Tibial nerve (tissue), 4 donors: ENCODE results near the gene ZNF423. TPM values are rescaled to one million over a fixed set of nuclear protein-coding genes. Genes with fewer than 3 reads are reported as not detected.

Source experiments
- DNase-seq, 2 donors: peaks; one replicate each; pipeline ENCODE4 v3.0.0-alpha.2; 2019; ENCODE audit warnings: low spot score in 2 of 2
- H3K27ac ChIP-seq, 4 donors: fragments of 200-600 bp; sonication (generic) in 3 of 4; one replicate each; pipeline ENCODE4 v1.5.1; 2017 to 2019; ENCODE audit warnings: mild to moderate bottlenecking in 1 of 4
- H3K27me3 ChIP-seq, 2 donors: fragments of 200-600 bp; sonication (generic) in 1 of 2; one replicate each; pipeline versions ENCODE4 v1.5.1 to v1.6.0; 2017 to 2019
- H3K36me3 ChIP-seq, 3 donors: fragments of 200-600 bp; sonication (generic); one replicate each; pipeline ENCODE4 v1.5.1; 2018 to 2019
- H3K4me1 ChIP-seq, 4 donors: fragments of 200-600 bp; sonication (generic) in 3 of 4; one replicate each; pipeline ENCODE4 v1.5.1; 2017 to 2019
- H3K4me3 ChIP-seq, 4 donors: fragments of 200-600 bp; sonication (generic) in 3 of 4; one replicate each; pipeline ENCODE4 v1.5.1; 2017 to 2019; ENCODE audit warnings: mild to moderate bottlenecking in 1 of 4, moderate library complexity in 1 of 4
- H3K9me3 ChIP-seq, 4 donors: fragments of 200-600 bp; sonication (generic) in 3 of 4; one replicate each; pipeline ENCODE4 v1.5.1; 2017 to 2019
- EP300 ChIP-seq, 2 donors: sonication (generic); formaldehyde crosslinking; IDR thresholded peaks; one replicate each; pipeline ENCODE4 v1.6.1; 2017; ENCODE audit warnings: antibody characterized with exemption in 2 of 2, mild to moderate bottlenecking in 1 of 2
- POLR2A ChIP-seq, 2 donors: fragments of 450-650 bp; IDR thresholded peaks; one replicate each; pipeline ENCODE4 v1.6.1; 2017; ENCODE audit warnings: antibody characterized with exemption in 2 of 2, mild to moderate bottlenecking in 2 of 2, moderate library complexity in 2 of 2
- WGBS, 2 donors: methylation state at CpG; one replicate each; pipeline ENCODE4 v1.1.5; 2018; 5-methylcytosine and 5-hydroxymethylcytosine counted together
- total RNA-seq, 4 donors: library from RNA; depleted of rRNA; stranded (reverse); fragments of >200 nt; gene quantifications; one replicate each; pipeline ENCODE4 v1.1.0, GENCODE V29; 2016
- TF ChIP-seq, protein P1 (sequence below), 5 experiments: fragments of 200-600 bp in 3 of 5; fragments of 450-650 bp in 2 of 5; sonication (generic) in 3 of 5; IDR thresholded peaks; one replicate each; pipeline ENCODE4 v1.5.1; 2016 to 2019; ENCODE audit warnings: antibody characterized with exemption in 5 of 5, mild to moderate bottlenecking in 3 of 5, moderate library complexity in 2 of 5

The ZNF423 gene
- 10 to 100 TPM; 15.9 to 20.5 (median 18.5) TPM for total RNA-seq

DNA sequence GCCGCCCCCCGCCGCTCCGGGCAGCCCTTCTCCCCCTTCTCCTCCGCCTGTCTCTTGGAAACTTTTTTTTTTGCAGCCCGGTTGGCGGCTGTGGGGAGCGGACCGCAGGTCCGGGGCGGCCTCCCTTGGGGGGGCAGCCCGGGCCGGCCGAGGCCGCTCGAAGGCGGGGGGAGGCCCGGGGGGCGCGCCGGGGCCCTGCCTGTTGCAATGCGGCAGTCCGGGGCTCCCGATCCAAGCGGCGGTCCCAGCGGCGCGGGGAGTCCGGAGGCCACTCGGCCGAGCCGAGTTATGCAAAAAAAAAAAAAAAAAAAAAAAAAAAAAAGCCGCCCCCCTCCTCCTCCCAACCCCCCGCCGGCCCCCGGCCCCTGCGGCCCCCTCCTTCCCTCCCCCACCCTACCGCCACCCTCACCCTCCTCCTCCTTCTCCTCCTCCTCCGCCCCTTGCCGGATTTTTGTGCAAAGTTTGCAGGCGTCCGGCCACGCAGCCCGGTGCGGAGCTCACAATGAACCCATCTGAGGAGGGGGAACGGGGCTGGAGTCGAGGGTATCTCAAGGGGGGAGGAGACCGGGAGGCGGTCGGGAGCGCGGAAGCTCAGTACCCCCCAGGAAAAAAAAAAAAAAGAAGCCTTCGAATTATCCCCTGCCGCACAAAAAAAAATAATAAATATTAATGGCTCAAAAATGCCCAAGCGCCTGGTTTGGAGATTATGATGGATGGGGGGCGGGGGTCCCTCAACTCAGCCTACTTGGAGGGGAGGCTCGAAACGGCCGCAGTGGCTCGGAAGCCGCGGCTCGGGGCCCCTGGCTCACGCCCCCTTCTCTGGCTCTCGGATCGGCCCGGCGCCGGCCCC, at the start of gene ZNF423:
Gene ZNF423, minus strand, starts transcription at position 291 of the 850 bp plus-strand sequence. CDS start 338 bp downstream, outside the sequence.
- H3K27me3 ChIP-seq = peaks cover 0 to 40% of the 10 kb centered on the region in 2 donors
- 0 to 2% methylated on average over 53 to 57 of the region's 70 CpGs for WGBS, 2 donors
- no peaks in the 10 kb centered on the region for H3K36me3 ChIP-seq
- TF ChIP-seq, protein P1, sequence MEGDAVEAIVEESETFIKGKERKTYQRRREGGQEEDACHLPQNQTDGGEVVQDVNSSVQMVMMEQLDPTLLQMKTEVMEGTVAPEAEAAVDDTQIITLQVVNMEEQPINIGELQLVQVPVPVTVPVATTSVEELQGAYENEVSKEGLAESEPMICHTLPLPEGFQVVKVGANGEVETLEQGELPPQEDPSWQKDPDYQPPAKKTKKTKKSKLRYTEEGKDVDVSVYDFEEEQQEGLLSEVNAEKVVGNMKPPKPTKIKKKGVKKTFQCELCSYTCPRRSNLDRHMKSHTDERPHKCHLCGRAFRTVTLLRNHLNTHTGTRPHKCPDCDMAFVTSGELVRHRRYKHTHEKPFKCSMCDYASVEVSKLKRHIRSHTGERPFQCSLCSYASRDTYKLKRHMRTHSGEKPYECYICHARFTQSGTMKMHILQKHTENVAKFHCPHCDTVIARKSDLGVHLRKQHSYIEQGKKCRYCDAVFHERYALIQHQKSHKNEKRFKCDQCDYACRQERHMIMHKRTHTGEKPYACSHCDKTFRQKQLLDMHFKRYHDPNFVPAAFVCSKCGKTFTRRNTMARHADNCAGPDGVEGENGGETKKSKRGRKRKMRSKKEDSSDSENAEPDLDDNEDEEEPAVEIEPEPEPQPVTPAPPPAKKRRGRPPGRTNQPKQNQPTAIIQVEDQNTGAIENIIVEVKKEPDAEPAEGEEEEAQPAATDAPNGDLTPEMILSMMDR (IDR thresholded peaks at IDR 0.05) = no peak
- no peak for TF ChIP-seq POLR2A (IDR thresholded peaks at IDR 0.05)
- no peak for TF ChIP-seq EP300 (IDR thresholded peaks at IDR 0.05)
- no peak for DNase-seq
- H3K27ac ChIP-seq = peak within 1 kb of the TSS; percentile 84 to 95 (median 88)
- H3K9me3 ChIP-seq = no peaks in the 10 kb centered on the region
- peaks cover 0 to 71% (median 21%) of the 10 kb centered on the region in 4 donors for H3K4me1 ChIP-seq
- peak within 1 kb of the TSS; percentile 57 to 77 (median 68) for H3K4me3 ChIP-seq

DNA sequence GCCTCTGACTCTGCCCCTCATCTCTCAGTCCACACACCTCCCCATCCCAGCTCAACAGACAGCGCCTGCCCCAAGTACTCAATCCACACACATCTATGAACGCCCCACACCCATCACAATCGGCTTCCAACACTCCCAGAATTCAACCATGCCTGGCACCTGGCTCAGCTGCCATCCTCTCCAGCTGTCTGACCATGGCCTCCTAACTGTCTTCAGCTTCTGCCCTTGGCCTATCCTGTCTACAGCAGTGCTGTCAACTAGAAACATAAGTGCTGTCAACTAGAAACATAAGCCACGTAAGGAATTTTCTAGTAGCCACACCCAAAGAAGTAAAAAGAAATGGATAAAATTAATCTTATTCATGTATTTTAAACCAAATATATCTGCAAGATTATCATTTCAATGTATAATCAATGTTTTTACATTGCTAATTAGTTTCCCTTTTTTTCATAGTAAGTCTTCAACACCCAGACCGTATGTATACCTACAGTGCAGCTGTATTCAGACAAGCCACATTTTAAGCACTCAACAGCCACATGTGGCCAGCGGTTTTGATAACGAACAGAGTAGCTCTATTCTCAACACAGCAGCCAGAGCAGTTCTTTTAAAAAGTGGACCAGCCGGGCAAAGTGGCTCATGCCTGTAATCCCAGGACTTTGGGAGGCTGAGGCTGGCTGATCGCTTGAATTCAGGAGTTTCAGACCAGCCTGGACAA, 48.6 kb upstream of the ZNF423 start:
- H3K4me3 ChIP-seq = no peak overlapping the region
- no peaks in the 10 kb centered on the region for H3K36me3 ChIP-seq
- TF ChIP-seq, protein P1 (IDR thresholded peaks at IDR 0.05) = no peak
- TF ChIP-seq EP300 (IDR thresholded peaks at IDR 0.05) = no peak
- no peak for TF ChIP-seq POLR2A (IDR thresholded peaks at IDR 0.05)
- no peak overlapping the region for H3K27ac ChIP-seq
- H3K4me1 ChIP-seq = no peaks in the 10 kb centered on the region
- 81 to 84% methylated on average over 9 of the region's 9 CpGs for WGBS, 2 donors
- no peaks in the 10 kb centered on the region for H3K9me3 ChIP-seq
- no peak for DNase-seq
- no peaks in the 10 kb centered on the region for H3K27me3 ChIP-seq

DNA sequence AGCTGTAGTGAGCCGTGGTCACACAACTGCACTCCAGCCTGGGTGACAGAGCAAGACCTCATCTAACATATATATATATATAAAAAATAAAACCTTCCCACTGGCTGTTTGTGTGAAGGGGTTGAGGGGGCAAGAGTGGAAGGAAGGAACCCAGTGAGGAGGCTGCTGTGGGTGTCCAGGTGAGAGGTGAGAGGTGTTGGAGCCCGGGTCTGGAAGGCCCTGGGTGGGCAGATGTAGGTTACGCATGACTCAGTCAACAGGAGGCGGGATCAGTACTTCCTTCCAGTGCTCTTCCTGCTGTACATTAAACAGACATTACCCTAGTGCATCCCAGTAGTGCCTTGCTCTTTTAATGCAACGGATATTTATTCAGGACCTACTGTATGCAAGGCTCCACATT, 47.0 kb upstream of the ZNF423 start:
- Histone ChIP-seq H3K9me3 (no peaks in the 10 kb centered on the region), H3K4me3 (no peak overlapping the region), H3K4me1 (no peaks in the 10 kb centered on the region), H3K27ac (no peak overlapping the region), H3K36me3 (no peaks in the 10 kb centered on the region), H3K27me3 (no peaks in the 10 kb centered on the region)
- TF ChIP-seq POLR2A (IDR thresholded peaks at IDR 0.05) (no peak), EP300 (IDR thresholded peaks at IDR 0.05) (no peak)
- TF ChIP-seq, protein P1 (IDR thresholded peaks at IDR 0.05) = no peak
- no peak for DNase-seq
- 78 to 87% methylated on average over 5 of the region's 5 CpGs for WGBS, 2 donors

DNA sequence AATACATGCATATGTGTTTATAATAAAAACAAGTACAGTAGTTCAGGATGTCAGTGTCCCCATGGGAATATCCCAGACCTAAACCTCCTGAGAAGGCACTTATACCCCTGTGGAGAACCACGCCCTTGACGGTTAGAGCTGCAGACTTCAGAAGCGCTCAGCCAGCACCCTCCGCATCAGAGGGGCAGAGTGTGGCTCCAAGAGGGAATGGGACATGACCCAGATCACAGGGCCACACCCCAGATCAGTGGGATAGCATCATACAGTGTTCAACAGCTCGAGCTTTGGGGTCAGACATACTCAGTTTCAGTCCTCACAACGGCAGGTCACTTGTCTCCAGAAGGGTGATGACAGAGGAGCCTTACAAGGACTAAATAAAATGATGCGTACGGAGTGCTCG, 45.8 kb upstream of the ZNF423 start:
- TF ChIP-seq EP300 (IDR thresholded peaks at IDR 0.05) (no peak), POLR2A (IDR thresholded peaks at IDR 0.05) (no peak)
- TF ChIP-seq, protein P1 (IDR thresholded peaks at IDR 0.05) = no peak
- WGBS, 2 donors = 83 to 90% methylated on average over 9 of the region's 9 CpGs
- H3K27me3 ChIP-seq = no peaks in the 10 kb centered on the region
- H3K36me3 ChIP-seq = no peaks in the 10 kb centered on the region
- no peaks in the 10 kb centered on the region for H3K4me1 ChIP-seq
- H3K27ac ChIP-seq = no peak overlapping the region
- H3K4me3 ChIP-seq = no peak overlapping the region
- no peaks in the 10 kb centered on the region for H3K9me3 ChIP-seq
- DNase-seq = no peak

DNA sequence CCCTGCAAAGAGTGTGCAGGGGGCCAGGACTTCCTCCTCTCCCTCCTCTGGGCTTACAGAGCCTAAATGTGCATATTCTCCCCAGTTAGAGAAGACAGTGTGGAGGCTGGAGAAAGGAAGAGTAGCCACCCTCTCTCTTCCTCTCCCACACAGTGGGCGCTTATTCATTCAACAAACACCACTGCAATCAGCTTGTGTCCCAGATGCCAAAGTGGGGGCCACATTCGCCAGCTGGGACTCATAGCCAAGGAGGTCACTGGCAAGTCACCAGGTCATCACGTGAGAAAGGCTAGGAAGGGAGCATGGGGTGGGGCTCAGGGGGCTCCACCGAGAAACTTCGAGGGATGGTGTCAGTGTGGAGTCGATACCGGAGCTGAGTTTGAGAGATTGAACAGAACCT, 45.0 kb upstream of the ZNF423 start:
- Histone ChIP-seq H3K27me3 (no peaks in the 10 kb centered on the region), H3K4me3 (no peak overlapping the region), H3K9me3 (no peaks in the 10 kb centered on the region), H3K4me1 (no peaks in the 10 kb centered on the region), H3K27ac (no peak overlapping the region), H3K36me3 (no peaks in the 10 kb centered on the region)
- WGBS, 2 donors = 73 to 75% methylated on average over 7 of the region's 7 CpGs
- DNase-seq = no peak
- TF ChIP-seq, protein P1 (IDR thresholded peaks at IDR 0.05) = no peak
- no peak for TF ChIP-seq POLR2A (IDR thresholded peaks at IDR 0.05)
